KMS-11 (cell line): Measurements from ENCODE around the gene MROH7.

Experiments used
- H2AFZ ChIP-seq: fragments of 200-600 bp; sonication (generic); 2 replicates; pipeline ENCODE4 v1.6.1; 2016; ENCODE audit warnings: antibody characterized with exemption, mixed run types, low read depth
- H3K27ac ChIP-seq: fragments of 200-600 bp; sonication (generic); 2 replicates; pipeline ENCODE4 v1.6.1; 2016; ENCODE audit warnings: mild to moderate bottlenecking, mixed run types
- H3K27me3 ChIP-seq: fragments of 200-600 bp; sonication (generic); 2 replicates; pipeline ENCODE4 v1.6.1; 2017; ENCODE audit warnings: mild to moderate bottlenecking, low read depth, mixed run types, moderate library complexity; ENCODE audit not compliant: insufficient read depth
- H3K36me3 ChIP-seq: fragments of 200-600 bp; sonication (generic); 2 replicates; pipeline ENCODE4 v1.6.1; 2017; ENCODE audit warnings: mild to moderate bottlenecking, mixed run types; ENCODE audit not compliant: insufficient read depth
- H3K4me1 ChIP-seq: fragments of 200-600 bp; sonication (generic); 2 replicates; pipeline ENCODE4 v1.6.1; 2016; ENCODE audit warnings: mild to moderate bottlenecking, low read depth, mixed run types; ENCODE audit not compliant: poor library complexity, severe bottlenecking
- H3K4me2 ChIP-seq: fragments of 200-600 bp; sonication (generic); 2 replicates; pipeline ENCODE4 v1.7.0; 2016; ENCODE audit warnings: mild to moderate bottlenecking, mixed run types
- H3K4me3 ChIP-seq: fragments of 200-600 bp; sonication (generic); IDR thresholded peaks from 2 replicates; pipeline ENCODE4 v1.6.1; 2017; ENCODE audit warnings: low read depth, low read length, mixed read lengths; ENCODE audit not compliant: insufficient read depth
- H3K79me2 ChIP-seq: fragments of 200-600 bp; sonication (generic); 2 replicates; pipeline ENCODE4 v1.6.1; 2016; ENCODE audit warnings: low read depth, mixed run types; ENCODE audit not compliant: insufficient read depth
- H3K9ac ChIP-seq: fragments of 200-600 bp; sonication (generic); 2 replicates; pipeline ENCODE4 v1.6.1; 2016; ENCODE audit warnings: mild to moderate bottlenecking, mixed run types
- H4K20me1 ChIP-seq: fragments of 200-600 bp; sonication (generic); 2 replicates; pipeline ENCODE4 v1.6.1; 2016; ENCODE audit warnings: mild to moderate bottlenecking, mixed run types; ENCODE audit not compliant: insufficient read depth
- CTCF ChIP-seq: fragments of 200-600 bp; sonication (generic); conservative IDR thresholded peaks from 2 replicates; pipeline ENCODE4 v1.6.1; 2017; ENCODE audit warnings: low read depth, mild to moderate bottlenecking, antibody characterized with exemption, low read length, moderate library complexity, mixed read lengths

The MROH7 gene

GRCh38 chr1:54695221-54695620, 53.6 kb downstream of the MROH7 start:
- no peaks in the 10 kb centered on the region for H4K20me1 ChIP-seq
- H3K4me2 ChIP-seq, result no peak overlapping the region
- no peaks in the 10 kb centered on the region for H3K27me3 ChIP-seq
- H3K9ac ChIP-seq, result no peak overlapping the region
- H3K79me2 ChIP-seq, result no peaks in the 10 kb centered on the region
- H3K36me3 ChIP-seq, result no peaks in the 10 kb centered on the region
- no peaks in the 10 kb centered on the region for H3K4me1 ChIP-seq
- no peak overlapping the region for H3K27ac ChIP-seq
- H2AFZ ChIP-seq, result no peak overlapping the region
- H3K4me3 ChIP-seq, result no peak overlapping the region
- no peak for TF ChIP-seq CTCF

DNA sequence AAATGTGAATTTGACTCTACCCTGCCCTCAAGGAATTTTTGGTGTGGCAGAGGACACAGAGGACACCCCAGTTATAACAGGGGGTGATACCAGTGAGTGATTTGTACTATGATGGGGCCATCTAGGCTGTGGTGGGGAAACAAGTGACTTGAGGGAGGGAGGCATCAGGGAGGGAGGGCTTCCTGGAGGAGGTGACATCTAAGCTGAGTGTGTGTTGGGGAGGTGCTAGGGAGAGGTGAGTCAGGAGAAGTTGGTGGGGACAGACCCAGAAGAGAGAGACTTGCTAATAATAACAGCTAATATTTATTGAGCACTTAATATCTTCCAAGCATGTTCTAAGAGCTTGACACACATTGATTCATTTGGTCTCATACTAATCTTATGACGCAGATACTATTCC, 54.2 kb downstream of the MROH7 start:
- no peak overlapping the region for H3K4me2 ChIP-seq
- no peak overlapping the region for H3K9ac ChIP-seq
- H3K79me2 ChIP-seq, result no peaks in the 10 kb centered on the region
- no peak overlapping the region for H3K4me3 ChIP-seq
- H3K4me1 ChIP-seq, result no peaks in the 10 kb centered on the region
- H4K20me1 ChIP-seq, result no peaks in the 10 kb centered on the region
- no peak for TF ChIP-seq CTCF
- no peak overlapping the region for H2AFZ ChIP-seq
- H3K27me3 ChIP-seq, result no peaks in the 10 kb centered on the region
- no peak overlapping the region for H3K27ac ChIP-seq
- H3K36me3 ChIP-seq, result no peaks in the 10 kb centered on the region

DNA sequence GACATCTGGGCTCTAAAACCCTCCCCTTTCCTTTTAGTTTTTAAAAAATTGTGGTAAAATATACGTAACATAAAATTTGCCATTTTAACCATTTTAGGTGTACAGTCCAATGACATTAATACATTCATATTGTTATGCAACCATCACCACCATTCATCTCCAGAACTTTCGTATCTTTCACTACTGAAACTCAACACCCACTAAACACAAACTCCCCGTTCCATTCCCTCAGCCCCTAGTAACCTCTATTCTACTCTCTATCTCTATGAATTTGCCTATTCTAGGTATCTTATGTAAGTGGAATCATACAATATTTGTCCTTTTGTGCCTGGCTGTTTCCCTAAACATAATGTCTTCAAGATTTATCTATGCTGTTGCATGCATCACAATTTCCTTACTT, 54.7 kb downstream of the MROH7 start:
- no peaks in the 10 kb centered on the region for H3K79me2 ChIP-seq
- no peak overlapping the region for H3K4me3 ChIP-seq
- H3K27ac ChIP-seq, result no peak overlapping the region
- H3K36me3 ChIP-seq, result no peaks in the 10 kb centered on the region
- no peaks in the 10 kb centered on the region for H3K4me1 ChIP-seq
- H2AFZ ChIP-seq, result no peak overlapping the region
- H3K9ac ChIP-seq, result no peak overlapping the region
- no peak for TF ChIP-seq CTCF
- no peak overlapping the region for H3K4me2 ChIP-seq
- H3K27me3 ChIP-seq, result no peaks in the 10 kb centered on the region
- H4K20me1 ChIP-seq, result no peaks in the 10 kb centered on the region

DNA sequence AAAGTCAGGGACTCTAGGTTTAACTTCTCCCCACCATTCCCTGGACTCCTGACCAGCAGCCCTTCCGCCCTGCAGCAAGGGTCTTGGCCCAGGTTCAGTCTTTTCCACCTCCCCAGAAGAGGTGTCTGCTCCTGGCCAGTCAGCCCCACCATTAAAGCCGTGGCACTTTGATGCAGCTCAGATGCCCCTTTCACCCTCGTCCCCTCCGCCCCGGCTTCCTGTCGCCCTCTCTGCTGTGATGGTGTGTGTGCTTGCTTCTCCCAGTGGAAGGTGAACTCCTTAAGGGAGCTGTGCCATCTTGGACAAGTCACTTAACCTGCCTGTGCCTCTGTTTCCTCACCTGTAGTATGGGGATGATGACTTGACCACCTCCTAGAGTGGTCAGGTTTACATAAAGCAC, 56.3 kb downstream of the MROH7 start:
- Histone ChIP-seq H2AFZ (no peak overlapping the region), H3K27ac (no peak overlapping the region), H3K36me3 (no peaks in the 10 kb centered on the region), H4K20me1 (no peaks in the 10 kb centered on the region), H3K79me2 (no peaks in the 10 kb centered on the region), H3K4me1 (no peaks in the 10 kb centered on the region), H3K27me3 (no peaks in the 10 kb centered on the region), H3K9ac (no peak overlapping the region), H3K4me2 (no peak overlapping the region), H3K4me3 (no peak overlapping the region)
- TF ChIP-seq CTCF, result no peak

GRCh38 chr1:54698346-54698745, 56.8 kb downstream of the MROH7 start:
- no peak overlapping the region for H3K4me2 ChIP-seq
- H3K27ac ChIP-seq, result no peak overlapping the region
- no peak overlapping the region for H3K9ac ChIP-seq
- TF ChIP-seq CTCF, result no peak
- no peaks in the 10 kb centered on the region for H4K20me1 ChIP-seq
- no peaks in the 10 kb centered on the region for H3K4me1 ChIP-seq
- H3K4me3 ChIP-seq, result no peak overlapping the region
- H3K79me2 ChIP-seq, result no peaks in the 10 kb centered on the region
- no peaks in the 10 kb centered on the region for H3K27me3 ChIP-seq
- no peaks in the 10 kb centered on the region for H3K36me3 ChIP-seq
- H2AFZ ChIP-seq, result no peak overlapping the region
